ENCODE measurements around the gene SP7. TPM values are rescaled to one million over a fixed set of nuclear protein-coding genes. Genes with fewer than 3 reads are reported as not detected.
A peak's percentile ranks its signal among the peaks of the same experiment; 100 is the strongest.

SP7 gene
- polyA plus RNA-seq (2011; rRNA removed): 0.05 TPM in 1 of 2 replicates, not detected in the other
- polyA plus RNA-seq (2012; cell fraction: cytosol; rRNA removed): 0.01 and 0.04 TPM in 2 replicates
- 0.09 and 0.12 TPM in 2 replicates for polyA plus RNA-seq (2012; cell fraction: nucleus; rRNA removed)
- polyA plus RNA-seq (2017; fragmentation: RNase III; extraction: RNeasy Plus Mini Kit Qiagen cat#74134 plus additional on column Dnase treatment): 0.03 to 0.06 TPM in 2 of 3 replicates, not detected in the other
- 0.17 TPM in 1 of 2 replicates, not detected in the other for polyA minus RNA-seq (2011; rRNA and poly(A)+ RNA removed)

- H3K4me3 ChIP-seq: no peak within 1 kb of the TSS
- TF ChIP-seq CBX2 (IDR thresholded peaks at IDR 0.05; ENCODE audit: borderline replicate concordance, low read depth): no peak
- TF ChIP-seq BHLHE40 (IDR thresholded peaks at IDR 0.05; ENCODE audit: low read depth, low read length): no peak
- peak within 1 kb of the TSS in 1 of 2 experiments; percentile 34; a peak in 1 of 6 replicates for H3K27ac ChIP-seq
- ChIA-PET POLR2A (interaction anchor here (0.9 to 1.7 kb wide), 3 partner anchors 11 to 165 kb away, joined by 3 to 4 read pairs (median 4); partner anchors contain the start of genes AAAS and TARBP2), CTCF (interaction anchor here (0.8 to 21.4 kb wide), 6 partner anchors 9 to 84 kb away, joined by 3 to 638 read pairs (median 18); partner anchors contain the start of gene AAAS)
- DNase-seq (ENCODE audit: low read depth in 1 of 2, low spot score in 1 of 2) (no peak), ATAC-seq (peak; percentile 25 to 49; a peak in 5 of 6 replicates), FAIRE-seq (no peak)
- H3K4me2 ChIP-seq: no peak within 1 kb of the TSS
- no peaks in the 10 kb centered on the region for H3K9me3 ChIP-seq
- no peaks in the 10 kb centered on the region for H3K4me1 ChIP-seq
- WGBS (ENCODE audit: missing lambda C conversion rate): 71% methylated on average over 15 of the region's 15 CpGs
Observed at GRCh38 chr12:53336181-53336681, at the start of gene SP7. Gene SP7, minus strand, starts transcription at chr12:53336354. Its CDS starts 708 bp downstream, at chr12:53335646.

GRCh38 chr12:53383258-53383657, 47.1 kb upstream of the SP7 start:
- Histone ChIP-seq H3K27ac (no peak overlapping the region), H3K9me3 (no peaks in the 10 kb centered on the region), H3K4me2 (peak overlapping the region; percentile 44), H3K4me3 (no peak overlapping the region), H3K4me1 (peaks cover 51% of the 10 kb centered on the region)
- ATAC-seq (no peak), FAIRE-seq (no peak), DNase-seq (ENCODE audit: low read depth in 1 of 2, low spot score in 1 of 2) (no peak)
- WGBS (ENCODE audit: missing lambda C conversion rate): 92% methylated on average over 2 of the region's 2 CpGs
- TF ChIP-seq JUNB (IDR thresholded peaks at IDR 0.05): no peak
- TF ChIP-seq HEYL (CRISPR knock-in tag; IDR thresholded peaks at IDR 0.05): no peak
- TF ChIP-seq POLR2A (IDR thresholded peaks at IDR 0.05; ENCODE audit: low read length): no peak
- TF ChIP-seq FOSL2 (IDR thresholded peaks at IDR 0.05): no peak
- no peak for TF ChIP-seq FOSL2 (CRISPR knock-in tag; IDR thresholded peaks at IDR 0.05)
- ChIA-PET POLR2A (interaction anchor here (0.6 kb wide), 2 partner anchors 14 to 402 kb away, joined by 3 to 5 read pairs; no protein-coding TSS in a partner anchor), CTCF (interaction anchor here (0.6 to 12.7 kb wide), 16 partner anchors 8 to 125 kb away, joined by 3 to 199 read pairs (median 8); partner anchors contain the start of genes AAAS and AMHR2)

- peaks cover 44% of the 10 kb centered on the region for H3K4me1 ChIP-seq
- DNase-seq (ENCODE audit: low read depth in 1 of 2, low spot score in 1 of 2): peak in 1 of 2 experiments; percentile 85
- ChIA-PET CTCF (interaction anchor here (0.5 to 12.7 kb wide), 34 partner anchors 8 to 127 kb away, joined by 3 to 199 read pairs (median 4); partner anchors contain the start of genes AAAS, AMHR2 and PRR13), POLR2A (interaction anchor here (0.6 to 1.9 kb wide), 6 partner anchors 30 to 61 kb away, joined by 3 to 16 read pairs (median 3); partner anchors contain the start of gene AAAS)
- TF ChIP-seq RARB (CRISPR knock-in tag; IDR thresholded peaks at IDR 0.05): no peak
- peak; percentile 79 to 88 for TF ChIP-seq RAD21 (conservative IDR thresholded peaks at IDR 0.05 in 1 of 2, IDR thresholded peaks at IDR 0.05 in 1 of 2)
- peak; percentile 74 for TF ChIP-seq SMC3 (IDR thresholded peaks at IDR 0.05)
- TF ChIP-seq CTCF (IDR thresholded peaks at IDR 0.05): peak; percentile 84
- ATAC-seq: no peak
- H3K4me2 ChIP-seq: peak overlapping the region; percentile 99
- WGBS (ENCODE audit: missing lambda C conversion rate): 40% methylated on average over 9 of the region's 9 CpGs
- FAIRE-seq: no peak
- no peaks in the 10 kb centered on the region for H3K9me3 ChIP-seq
- peak overlapping the region; percentile 94 to 99 for H3K27ac ChIP-seq
- peak overlapping the region; percentile 70 for H3K4me3 ChIP-seq
Observed at GRCh38 chr12:53381731-53382630, 45.8 kb upstream of the SP7 start.
